CD4-positive, alpha-beta T cell (primary cell): Measurements from ENCODE around the gene GRID1. TPM values are rescaled to one million over a fixed set of nuclear protein-coding genes. Genes with fewer than 3 reads are reported as not detected.

ENCODE experiments used
- ATAC-seq: fragments of 200-7000 bp; cut with Tn5 transposase; one replicate; pipeline ENCODE4 v1.10.0; 2022; ENCODE audit warnings: mild to moderate bottlenecking; ENCODE audit not compliant: poor library complexity
- CTCF ChIA-PET: fragments of 350-600 bp; sonication (Branson Sonifier 250); formaldehyde crosslinking; loops from one replicate; lab custom pipeline; 2021; ENCODE audit warnings: antibody characterized with exemption, inconsistent platforms; lab: Charles Lee
- POLR2A ChIA-PET: fragments of 350-600 bp; sonication (Branson Sonifier 250); formaldehyde crosslinking; loops from one replicate; lab custom pipeline; 2021; ENCODE audit warnings: antibody characterized with exemption, inconsistent platforms; lab: Charles Lee
- DNase-seq, 14 experiments: peaks; one replicate each; pipeline ENCODE4 v3.0.0-alpha.2; 2013 to 2020; ENCODE audit warnings: mixed read lengths in 2 of 14
- H3K27ac ChIP-seq, 2 donors: one replicate each; pipeline versions ENCODE4 v1.5.1 to v1.7.0; 2013; ENCODE audit warnings: low read length in 2 of 2, low read depth in 1 of 2, mild to moderate bottlenecking in 1 of 2
- H3K27me3 ChIP-seq, 2 experiments: 1 replicate in 1 of 2; 2 replicates in 1 of 2; pipeline versions ENCODE4 v1.6.1 to v1.7.0; 2013; ENCODE audit warnings: low read length in 2 of 2, control low read depth in 1 of 2, mild to moderate bottlenecking in 1 of 2, moderate library complexity in 1 of 2; ENCODE audit not compliant: insufficient read depth in 2 of 2, control insufficient read depth in 1 of 2
- H3K36me3 ChIP-seq: one replicate; pipeline ENCODE4 v1.6.1; 2013; ENCODE audit warnings: low read length, control low read depth; ENCODE audit not compliant: insufficient read depth
- H3K4me1 ChIP-seq: one replicate; pipeline ENCODE4 v1.6.1; 2013; ENCODE audit warnings: low read length, control low read depth; ENCODE audit not compliant: insufficient read depth
- H3K4me3 ChIP-seq: one replicate; pipeline ENCODE4 v1.5.1; 2013; ENCODE audit warnings: mild to moderate bottlenecking, low read length, moderate library complexity
- H3K9me3 ChIP-seq, 2 experiments: 1 replicate in 1 of 2; 2 replicates in 1 of 2; pipeline versions ENCODE4 v1.6.1 to v1.7.0; 2013; ENCODE audit warnings: low read length in 2 of 2, mild to moderate bottlenecking in 2 of 2, control low read depth in 1 of 2, moderate library complexity in 1 of 2; ENCODE audit not compliant: control insufficient read depth in 1 of 2, insufficient read depth in 1 of 2
- H3K27ac Mint-ChIP-seq: one replicate; pipeline ENCODE4 v1.8.0; 2020; ENCODE audit warnings: mixed read lengths
- H3K27me3 Mint-ChIP-seq: one replicate; pipeline ENCODE4 v1.8.0; 2021; ENCODE audit warnings: mixed read lengths
- H3K36me3 Mint-ChIP-seq: one replicate; pipeline ENCODE4 v1.8.0; 2021; ENCODE audit warnings: low read depth, mixed read lengths
- H3K4me1 Mint-ChIP-seq: one replicate; pipeline ENCODE4 v1.8.0; 2021; ENCODE audit warnings: low read depth, mixed read lengths
- H3K4me3 Mint-ChIP-seq: one replicate; pipeline ENCODE4 v1.8.0; 2020; ENCODE audit warnings: mild to moderate bottlenecking, mixed read lengths
- H3K9me3 Mint-ChIP-seq: one replicate; pipeline ENCODE4 v1.8.0; 2020; ENCODE audit warnings: mixed read lengths
- intact Hi-C, 2 experiments: fragments of 100-400 bp; cut with DNase I in 1 of 2; cut with micrococcal nuclease in 1 of 2; formaldehyde crosslinking; loops; one replicate each; pipeline versions ENCODE4 v1.15.1 to v1.9.0; 2023 to 2025; cut with DNase I, micrococcal nuclease
- total RNA-seq, 174 experiments: library from RNA in 2 of 174; stranded (reverse) in 2 of 174; gene quantifications; one replicate each; pipeline ENCODE4 v1.2.3 and lab custom pipeline; 2021 to 2026
- TF ChIP-seq, protein P1 (sequence below): fragments of 200-600 bp; IDR thresholded peaks from one replicate; pipeline ENCODE4 v1.8.0; 2022; ENCODE audit warnings: antibody characterized with exemption, mild to moderate bottlenecking

GRID1 gene
- total RNA-seq, 2 experiments from 2014 or later, result not detected

DNA sequence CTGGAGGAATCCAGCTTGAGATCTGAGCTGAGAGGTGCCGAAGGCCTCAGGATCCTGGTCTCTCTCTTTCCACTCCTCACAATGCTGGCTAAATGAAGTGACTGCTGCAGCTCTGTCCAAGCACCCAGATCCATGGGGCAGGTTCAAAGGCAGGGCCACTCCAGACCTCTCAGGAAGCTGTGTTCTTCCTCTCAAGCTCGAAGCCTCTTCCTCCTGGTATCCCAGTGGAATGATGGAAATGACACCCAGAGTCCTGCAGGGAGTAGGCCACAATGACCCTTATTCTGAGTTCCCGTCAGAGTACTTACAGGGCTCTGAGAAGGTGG is 574.1 kb downstream of the GRID1 start:
- ATAC-seq (no peak), DNase-seq (no peak)
- peaks cover 0 to 2% of the 10 kb centered on the region in 2 experiments for H3K27me3 ChIP-seq
- no peak overlapping the region for H3K27ac ChIP-seq
- H3K27ac Mint-ChIP-seq, result no peak overlapping the region
- no peak overlapping the region for H3K4me3 ChIP-seq
- no peaks in the 10 kb centered on the region for H3K9me3 ChIP-seq
- no peaks in the 10 kb centered on the region for H3K36me3 ChIP-seq
- H3K27me3 Mint-ChIP-seq, result peaks cover 5% of the 10 kb centered on the region
- H3K36me3 Mint-ChIP-seq, result no peaks in the 10 kb centered on the region
- no peaks in the 10 kb centered on the region for H3K9me3 Mint-ChIP-seq
- no peaks in the 10 kb centered on the region for H3K4me1 Mint-ChIP-seq
- intact Hi-C loops, result no loop called here
- no peak overlapping the region for H3K4me3 Mint-ChIP-seq
- CTCF ChIA-PET, result no interaction called here
- H3K4me1 ChIP-seq, result no peaks in the 10 kb centered on the region
- POLR2A ChIA-PET, result interaction anchor here (0.6 kb wide), 1 partner anchor 168 kb away, joined by 3 read pairs; no protein-coding TSS in a partner anchor
- TF ChIP-seq, protein P1, sequence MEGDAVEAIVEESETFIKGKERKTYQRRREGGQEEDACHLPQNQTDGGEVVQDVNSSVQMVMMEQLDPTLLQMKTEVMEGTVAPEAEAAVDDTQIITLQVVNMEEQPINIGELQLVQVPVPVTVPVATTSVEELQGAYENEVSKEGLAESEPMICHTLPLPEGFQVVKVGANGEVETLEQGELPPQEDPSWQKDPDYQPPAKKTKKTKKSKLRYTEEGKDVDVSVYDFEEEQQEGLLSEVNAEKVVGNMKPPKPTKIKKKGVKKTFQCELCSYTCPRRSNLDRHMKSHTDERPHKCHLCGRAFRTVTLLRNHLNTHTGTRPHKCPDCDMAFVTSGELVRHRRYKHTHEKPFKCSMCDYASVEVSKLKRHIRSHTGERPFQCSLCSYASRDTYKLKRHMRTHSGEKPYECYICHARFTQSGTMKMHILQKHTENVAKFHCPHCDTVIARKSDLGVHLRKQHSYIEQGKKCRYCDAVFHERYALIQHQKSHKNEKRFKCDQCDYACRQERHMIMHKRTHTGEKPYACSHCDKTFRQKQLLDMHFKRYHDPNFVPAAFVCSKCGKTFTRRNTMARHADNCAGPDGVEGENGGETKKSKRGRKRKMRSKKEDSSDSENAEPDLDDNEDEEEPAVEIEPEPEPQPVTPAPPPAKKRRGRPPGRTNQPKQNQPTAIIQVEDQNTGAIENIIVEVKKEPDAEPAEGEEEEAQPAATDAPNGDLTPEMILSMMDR, result no peak

DNA sequence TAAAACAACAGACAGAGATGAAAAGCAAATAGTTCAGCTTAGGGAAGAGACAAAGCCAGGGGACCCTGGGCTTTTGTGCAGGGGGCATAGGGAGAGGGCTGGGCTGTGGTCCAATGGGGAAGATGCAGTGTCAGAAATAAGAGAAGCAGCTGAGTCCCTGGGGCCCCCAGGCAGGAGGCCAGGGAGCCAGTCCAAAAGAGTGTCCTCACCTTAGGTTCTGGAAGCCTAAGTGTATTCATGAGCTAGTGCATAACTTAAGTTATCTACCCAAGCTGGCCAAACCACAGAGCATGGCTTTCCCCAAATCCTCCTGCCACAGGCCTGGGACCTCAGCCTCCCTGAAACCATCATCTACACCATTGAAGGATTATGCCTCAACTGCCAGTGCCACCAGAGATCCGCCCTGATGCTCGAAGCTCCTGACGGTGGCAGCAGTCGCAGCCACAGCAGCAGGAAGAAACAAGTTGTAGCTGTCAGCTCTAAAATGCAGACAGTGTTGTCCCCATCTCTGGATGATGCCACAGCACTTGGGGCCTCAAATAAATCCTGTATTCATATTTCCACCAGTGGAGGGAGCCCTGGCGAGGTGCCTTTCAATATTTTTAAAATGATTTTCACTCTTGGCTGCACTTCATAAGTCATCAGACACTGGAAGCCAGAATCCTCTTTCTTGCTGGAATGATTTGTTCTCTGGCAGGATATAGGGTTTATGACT is 574.6 kb downstream of the GRID1 start:
- no peaks in the 10 kb centered on the region for H3K9me3 ChIP-seq
- H3K27me3 ChIP-seq, result peaks cover 0 to 2% of the 10 kb centered on the region in 2 experiments
- no peak for ATAC-seq
- no peak overlapping the region for H3K4me3 ChIP-seq
- no peak overlapping the region for H3K27ac ChIP-seq
- no peaks in the 10 kb centered on the region for H3K4me1 Mint-ChIP-seq
- POLR2A ChIA-PET, result interaction anchor here (0.6 kb wide), 1 partner anchor 168 kb away, joined by 3 read pairs; no protein-coding TSS in a partner anchor
- DNase-seq, result no peak
- CTCF ChIA-PET, result no interaction called here
- H3K27me3 Mint-ChIP-seq, result peaks cover 5% of the 10 kb centered on the region
- H3K9me3 Mint-ChIP-seq, result no peaks in the 10 kb centered on the region
- H3K36me3 Mint-ChIP-seq, result no peaks in the 10 kb centered on the region
- H3K4me1 ChIP-seq, result no peaks in the 10 kb centered on the region
- intact Hi-C loops, result no loop called here
- no peak overlapping the region for H3K27ac Mint-ChIP-seq
- no peak overlapping the region for H3K4me3 Mint-ChIP-seq
- TF ChIP-seq, protein P1, result no peak
- H3K36me3 ChIP-seq, result no peaks in the 10 kb centered on the region

DNA sequence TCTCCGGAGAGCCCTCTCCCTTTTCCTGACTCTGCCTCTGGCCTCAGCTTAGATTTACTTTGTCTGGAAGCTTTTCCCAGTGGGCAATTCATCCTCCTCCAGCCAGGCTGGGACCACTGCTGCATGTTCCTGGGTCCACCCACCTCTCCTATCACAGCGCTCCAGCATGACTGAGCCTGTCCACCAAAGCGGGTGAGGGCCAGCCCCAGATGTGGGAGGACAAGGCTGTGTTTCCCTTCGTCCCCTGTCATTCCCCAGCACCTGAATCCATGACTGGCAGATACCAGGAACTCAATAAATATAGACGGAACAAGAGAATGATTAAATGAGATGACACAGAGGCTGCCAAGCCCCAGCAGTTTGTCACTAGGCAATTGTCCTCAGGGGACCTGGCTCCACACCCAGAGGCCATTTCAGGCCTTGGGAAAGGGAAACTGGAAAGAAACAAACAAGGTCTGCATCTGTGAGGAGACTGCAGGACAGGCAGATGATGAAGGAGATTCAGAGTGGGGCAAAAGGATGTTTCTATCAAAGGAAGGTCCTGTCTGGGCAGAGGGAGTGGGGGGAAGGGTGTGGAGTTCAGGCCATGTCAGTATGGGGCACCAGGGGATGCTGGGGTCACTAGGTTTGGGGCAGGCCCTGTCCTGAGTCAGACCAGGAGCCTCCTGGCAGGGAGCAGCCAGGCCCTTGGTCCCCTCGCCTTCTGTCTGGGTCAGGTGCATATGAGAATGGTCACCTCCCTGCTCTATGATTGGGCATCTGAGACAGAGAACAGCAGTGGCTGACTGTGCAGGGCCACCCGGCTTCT is 576.4 kb downstream of the GRID1 start:
- TF ChIP-seq, protein P1, result no peak
- Mint-ChIP-seq H3K4me1 (no peaks in the 10 kb centered on the region), H3K4me3 (no peak overlapping the region), H3K27me3 (no peaks in the 10 kb centered on the region), H3K9me3 (no peaks in the 10 kb centered on the region), H3K27ac (no peak overlapping the region), H3K36me3 (no peaks in the 10 kb centered on the region)
- DNase-seq (no peak), ATAC-seq (no peak)
- ChIA-PET POLR2A (no interaction called here), CTCF (no interaction called here)
- intact Hi-C loops, result no loop called here
- H3K36me3 ChIP-seq, result no peaks in the 10 kb centered on the region
- H3K4me1 ChIP-seq, result no peaks in the 10 kb centered on the region
- H3K9me3 ChIP-seq, result no peaks in the 10 kb centered on the region
- H3K27ac ChIP-seq, result no peak overlapping the region
- H3K27me3 ChIP-seq, result peaks cover 0 to 2% of the 10 kb centered on the region in 2 experiments
- H3K4me3 ChIP-seq, result no peak overlapping the region
